HEK293 (cell line): Measurements from ENCODE around the gene PRKG1.

ENCODE experiments used
- CTCF ChIA-PET: fragments of 350-600 bp; formaldehyde crosslinking; extraction: SDS; loops from one replicate; lab custom pipeline; 2021; ENCODE audit warnings: antibody characterized with exemption; lab: Yijun Ruan, JAX
- POLR2A ChIA-PET: fragments of 300-600 bp; formaldehyde crosslinking; extraction: SDS; loops from one replicate; lab custom pipeline; 2020; ENCODE audit warnings: antibody characterized with exemption, inconsistent platforms; lab: Yijun Ruan, JAX
- H3K27ac ChIP-seq: fragments of 200-500 bp; sonication (Bioruptor generic); 2 replicates; pipeline ENCODE4 v1.5.1; 2014; ENCODE audit warnings: low read depth, low read length, control low read depth, inconsistent platforms; ENCODE audit errors: extremely low read depth
- H3K36me3 ChIP-seq, 2 experiments: fragments of 200-500 bp in 1 of 2; sonication (Bioruptor generic) in 1 of 2; 1 replicate in 1 of 2; 2 replicates in 1 of 2; pipeline ENCODE4 v1.5.1; 2014 to 2017; ENCODE audit warnings: inconsistent platforms in 2 of 2, low read length in 2 of 2; ENCODE audit not compliant: control insufficient read depth in 2 of 2, insufficient read depth in 1 of 2
- H3K4me1 ChIP-seq: fragments of 200-500 bp; sonication (Bioruptor generic); 2 replicates; pipeline ENCODE4 v1.5.1; 2014; ENCODE audit warnings: mild to moderate bottlenecking, low read length, inconsistent platforms; ENCODE audit not compliant: control insufficient read depth, insufficient read depth
- H3K4me3 ChIP-seq: 2 replicates; pipeline ENCODE4 v1.5.1; 2011; ENCODE audit warnings: low read depth, mild to moderate bottlenecking, control low read depth, low read length, moderate library complexity
- H3K9me3 ChIP-seq: fragments of 200-500 bp; sonication (Bioruptor generic); 2 replicates; pipeline ENCODE4 v1.5.1; 2014; ENCODE audit warnings: low read depth, low read length, inconsistent platforms; ENCODE audit not compliant: control insufficient read depth, insufficient read depth
- BCL6B ChIP-seq: fragments of 450-650 bp; formaldehyde crosslinking; IDR thresholded peaks from 2 replicates; pipeline ENCODE4 v1.5.1; 2017; ENCODE audit warnings: missing biosample characterization, missing genetic modification characterization
- EGR2 ChIP-seq: fragments of 450-650 bp; formaldehyde crosslinking; IDR thresholded peaks from 2 replicates; pipeline ENCODE4 v1.5.1; 2016; ENCODE audit warnings: low read depth, missing biosample characterization, missing genetic modification characterization
- FEZF1 ChIP-seq: fragments of 450-650 bp; formaldehyde crosslinking; IDR thresholded peaks from 2 replicates; pipeline ENCODE4 v1.5.1; 2016; ENCODE audit warnings: missing biosample characterization, missing genetic modification characterization
- PRDM6 ChIP-seq: fragments of 450-650 bp; formaldehyde crosslinking; IDR thresholded peaks from 2 replicates; pipeline ENCODE4 v1.5.1; 2017; ENCODE audit warnings: missing biosample characterization, missing genetic modification characterization
- YY1 ChIP-seq: fragments of 450-650 bp; formaldehyde crosslinking; IDR thresholded peaks from 2 replicates; pipeline ENCODE4 v1.5.1; 2018; ENCODE audit warnings: missing biosample characterization, missing genetic modification characterization
- YY2 ChIP-seq: fragments of 450-650 bp; formaldehyde crosslinking; IDR thresholded peaks from 2 replicates; pipeline ENCODE4 v1.5.1; 2016; ENCODE audit warnings: missing biosample characterization, missing genetic modification characterization
- ZBTB6 ChIP-seq: fragments of 450-650 bp; formaldehyde crosslinking; IDR thresholded peaks from 2 replicates; pipeline ENCODE4 v1.5.1; 2017; ENCODE audit warnings: missing biosample characterization, missing genetic modification characterization
- ZBTB7A ChIP-seq: fragments of 450-650 bp; formaldehyde crosslinking; IDR thresholded peaks from 2 replicates; pipeline ENCODE4 v1.5.1; 2016; ENCODE audit warnings: low read depth, missing biosample characterization, missing genetic modification characterization
- ZNF155 ChIP-seq: fragments of 450-650 bp; formaldehyde crosslinking; IDR thresholded peaks from 2 replicates; pipeline ENCODE4 v1.5.1; 2016; ENCODE audit warnings: missing biosample characterization, missing genetic modification characterization
- ZNF24 ChIP-seq: fragments of 450-650 bp; formaldehyde crosslinking; IDR thresholded peaks from 2 replicates; pipeline ENCODE4 v1.5.1; 2016; ENCODE audit warnings: missing biosample characterization, missing genetic modification characterization
- ZNF433 ChIP-seq: fragments of 450-650 bp; formaldehyde crosslinking; IDR thresholded peaks from 2 replicates; pipeline ENCODE4 v1.5.1; 2016; ENCODE audit warnings: missing biosample characterization, missing genetic modification characterization, low read depth
- ZNF548 ChIP-seq: fragments of 450-650 bp; formaldehyde crosslinking; IDR thresholded peaks from 2 replicates; pipeline ENCODE4 v1.5.1; 2016; ENCODE audit warnings: missing biosample characterization, missing genetic modification characterization
- ZNF610 ChIP-seq: fragments of 450-650 bp; formaldehyde crosslinking; IDR thresholded peaks from 2 replicates; pipeline ENCODE4 v1.5.1; 2016; ENCODE audit warnings: missing biosample characterization, missing genetic modification characterization, borderline replicate concordance
- ZNF664 ChIP-seq: fragments of 450-650 bp; formaldehyde crosslinking; IDR thresholded peaks from 2 replicates; pipeline ENCODE4 v1.5.1; 2016; ENCODE audit warnings: missing biosample characterization, missing genetic modification characterization
- ZNF707 ChIP-seq: fragments of 450-650 bp; formaldehyde crosslinking; IDR thresholded peaks from 2 replicates; pipeline ENCODE4 v1.5.1; 2016; ENCODE audit warnings: missing biosample characterization, missing genetic modification characterization
- ZSCAN30 ChIP-seq: fragments of 450-650 bp; IDR thresholded peaks from 2 replicates; pipeline ENCODE4 v1.5.1; 2018; ENCODE audit warnings: missing biosample characterization, mild to moderate bottlenecking, missing genetic modification characterization, moderate library complexity

PRKG1 gene

GRCh38 chr10:51911723-51912122, 837.4 kb downstream of the PRKG1 start:
- H3K4me3 ChIP-seq = no peak overlapping the region
- H3K9me3 ChIP-seq = no peaks in the 10 kb centered on the region
- ChIA-PET POLR2A (no interaction called here), CTCF (no interaction called here)
- no peaks in the 10 kb centered on the region for H3K4me1 ChIP-seq
- TF ChIP-seq ZNF707 (tag by site-specific recombination) (no peak), YY2 (tag by site-specific recombination) (no peak), ZSCAN30 (0 out of 2 replicates have a peak, but pooled peaks have one; percentile 19), FEZF1 (peak; percentile 17; the same call in 1 of the 2 replicates), ZNF24 (tag by site-specific recombination) (no peak), ZNF433 (tag by site-specific recombination) (no peak)
- no peaks in the 10 kb centered on the region for H3K36me3 ChIP-seq
- no peak overlapping the region for H3K27ac ChIP-seq

GRCh38 chr10:51915031-51915542, 840.8 kb downstream of the PRKG1 start:
- TF ChIP-seq ZNF155 (tag by site-specific recombination) = no peak
- no peak for TF ChIP-seq ZNF610 (tag by site-specific recombination)
- no peak for TF ChIP-seq YY1 (tag by site-specific recombination)
- TF ChIP-seq ZNF664 (tag by site-specific recombination) = no peak
- no peak for TF ChIP-seq ZBTB6 (tag by site-specific recombination)
- no peak for TF ChIP-seq ZBTB7A (tag by site-specific recombination)
- no peak for TF ChIP-seq EGR2 (tag by site-specific recombination)
- peak; percentile 31; the same call in 1 of the 2 replicates for TF ChIP-seq PRDM6 (tag by site-specific recombination)
- no peak overlapping the region for H3K4me3 ChIP-seq
- no peaks in the 10 kb centered on the region for H3K4me1 ChIP-seq
- no peaks in the 10 kb centered on the region for H3K9me3 ChIP-seq
- H3K36me3 ChIP-seq = no peaks in the 10 kb centered on the region
- ChIA-PET CTCF (no interaction called here), POLR2A (no interaction called here)
- H3K27ac ChIP-seq = no peak overlapping the region

- TF ChIP-seq ZNF548 (tag by site-specific recombination) (no peak), BCL6B (tag by site-specific recombination) (peak; percentile 97)
These were observed 844.2 kb downstream of the PRKG1 start for GRCh38 chr10:51918440-51918839.

More at GRCh38 chr10:51918440-51918839, 844.2 kb downstream of the PRKG1 start:
- H3K4me1 ChIP-seq = no peaks in the 10 kb centered on the region
- ChIA-PET POLR2A (no interaction called here), CTCF (no interaction called here)
- no peak overlapping the region for H3K27ac ChIP-seq
- H3K4me3 ChIP-seq = no peak overlapping the region
- H3K9me3 ChIP-seq = no peaks in the 10 kb centered on the region
- no peaks in the 10 kb centered on the region for H3K36me3 ChIP-seq
